H1 (cell line): ENCODE data around the gene SIK3. TPM values are rescaled to one million over a fixed set of nuclear protein-coding genes. Genes with fewer than 3 reads are reported as not detected.

Source experiments
- CTCF ChIA-PET: fragments of 300-600 bp; sonication (Branson Sonifier 250); formaldehyde crosslinking; loops from one replicate; lab custom pipeline; 2021; ENCODE audit not compliant: partially characterized antibody; lab: Charles Lee
- POLR2A ChIA-PET: fragments of 300-600 bp; sonication (Branson Sonifier 250); formaldehyde crosslinking; loops from one replicate; lab custom pipeline; 2021; ENCODE audit warnings: inconsistent platforms; ENCODE audit not compliant: partially characterized antibody; lab: Charles Lee
- DNase-seq, 2 experiments: peaks; one replicate each; pipeline versions ENCODE4 v3.0.0 to v3.0.0-alpha.2; 2010 to 2022; ENCODE audit warnings: low spot score in 2 of 2, low read depth in 1 of 2, mixed read lengths in 1 of 2
- FAIRE-seq: peaks from 2 replicates; lab custom pipeline; 2011; peaks lifted over from hg19 to GRCh38; lab: Jason Lieb, UNC
- H2AFZ ChIP-seq: 2 replicates; pipeline ENCODE4 v1.8.1; 2012; ENCODE audit warnings: low read length, inconsistent platforms
- H2AK5ac ChIP-seq: 2 replicates; pipeline ENCODE4 v1.6.1; 2013; ENCODE audit warnings: low read depth, low read length
- H2BK120ac ChIP-seq: replicated peaks from 2 replicates; pipeline ENCODE3; 2013; ENCODE audit warnings: low read depth, low read length, inconsistent platforms
- H2BK12ac ChIP-seq: 2 replicates; pipeline ENCODE4 v1.6.1; 2013; ENCODE audit warnings: low read depth, low read length
- H2BK15ac ChIP-seq: 2 replicates; pipeline ENCODE4 v1.6.1; 2013; ENCODE audit warnings: low read length
- H2BK20ac ChIP-seq: 2 replicates; pipeline ENCODE4 v1.6.1; 2013; ENCODE audit warnings: low read length
- H2BK5ac ChIP-seq: 2 replicates; pipeline ENCODE4 v1.6.1; 2013; ENCODE audit warnings: low read depth, low read length
- H3K14ac ChIP-seq: 2 replicates; pipeline ENCODE4 v1.6.1; 2013; ENCODE audit warnings: inconsistent platforms; ENCODE audit not compliant: insufficient read length
- H3K18ac ChIP-seq: 2 replicates; pipeline ENCODE4 v1.6.1; 2013; ENCODE audit warnings: low read length; ENCODE audit errors: extremely low read depth
- H3K23ac ChIP-seq: 2 replicates; pipeline ENCODE4 v1.6.1; 2013; ENCODE audit warnings: inconsistent platforms; ENCODE audit not compliant: insufficient read length
- H3K23me2 ChIP-seq: 2 replicates; pipeline ENCODE4 v1.6.1; 2013; ENCODE audit warnings: low read depth, low read length
- H3K27ac ChIP-seq: 2 replicates; pipeline ENCODE4 v1.6.1; 2011; ENCODE audit warnings: low read depth, low read length, inconsistent platforms
- H3K27me3 ChIP-seq, 4 experiments: replicated peaks in 1 of 4; 1 replicate in 1 of 4; 2 replicates in 3 of 4; pipeline versions ENCODE4 v1.6.1 to v1.8.1; 2011 to 2013; ENCODE audit warnings: low read length in 3 of 4, mild to moderate bottlenecking in 3 of 4, inconsistent platforms in 2 of 4, mixed read lengths in 2 of 4, moderate library complexity in 1 of 4; ENCODE audit not compliant: control insufficient read depth in 3 of 4, insufficient read depth in 3 of 4; ENCODE audit errors: extremely low read depth in 1 of 4
- H3K36me3 ChIP-seq, 4 experiments: 2 replicates each; pipeline versions ENCODE4 v1.6.1 to v1.8.1; 2011 to 2013; ENCODE audit warnings: mild to moderate bottlenecking in 4 of 4, low read length in 3 of 4, moderate library complexity in 2 of 4, control low read depth in 1 of 4, inconsistent platforms in 1 of 4; ENCODE audit not compliant: insufficient read depth in 4 of 4, control insufficient read depth in 2 of 4
- H3K4ac ChIP-seq: replicated peaks from 2 replicates; pipeline ENCODE3; 2013; ENCODE audit warnings: low read length, low read depth, mixed read lengths, inconsistent platforms; ENCODE audit not compliant: insufficient read length
- H3K4me1 ChIP-seq, 4 experiments: replicated peaks in 1 of 4; 1 replicate in 1 of 4; 2 replicates in 3 of 4; pipeline versions ENCODE4 v1.6.1 to v1.8.1; 2011 to 2013; ENCODE audit warnings: low read length in 3 of 4, inconsistent platforms in 2 of 4, mixed read lengths in 1 of 4; ENCODE audit not compliant: insufficient read depth in 4 of 4, control insufficient read depth in 3 of 4
- H3K4me2 ChIP-seq, 2 experiments: 2 replicates each; pipeline versions ENCODE4 v1.6.1 to v1.8.1; 2011 to 2013; ENCODE audit warnings: low read depth in 2 of 2, low read length in 2 of 2, control low read depth in 1 of 2, inconsistent platforms in 1 of 2, mild to moderate bottlenecking in 1 of 2; ENCODE audit not compliant: insufficient read depth in 1 of 2
- H3K4me3 ChIP-seq, 4 experiments: fragments of 200-600, 300-600 bp in 1 of 4; sonication (generic), shearing (Covaris generic), sonication (Bioruptor Twin) in 1 of 4; 2 replicates each; pipeline versions ENCODE4 v1.5.1 to v1.8.1; 2011 to 2016; ENCODE audit warnings: low read length in 4 of 4, low read depth in 3 of 4, control low read depth in 2 of 4, inconsistent platforms in 2 of 4, mild to moderate bottlenecking in 2 of 4, mixed read lengths in 1 of 4, moderate library complexity in 1 of 4; ENCODE audit not compliant: insufficient read depth in 2 of 4; ENCODE audit errors: extremely low read depth in 1 of 4
- H3K56ac ChIP-seq: replicated peaks from 2 replicates; pipeline ENCODE3; 2013; ENCODE audit warnings: low read depth, mild to moderate bottlenecking, mixed read lengths, low read length, inconsistent platforms; ENCODE audit not compliant: insufficient read length
- H3K79me1 ChIP-seq: 2 replicates; pipeline ENCODE4 v1.6.1; 2013; ENCODE audit warnings: low read depth, low read length, control low read depth
- H3K79me2 ChIP-seq, 2 experiments: 2 replicates each; pipeline versions ENCODE4 v1.6.1 to v1.8.1; 2012 to 2013; ENCODE audit warnings: low read length in 2 of 2, mild to moderate bottlenecking in 2 of 2, inconsistent platforms in 1 of 2; ENCODE audit not compliant: insufficient read depth in 2 of 2, control insufficient read depth in 1 of 2
- H3K9ac ChIP-seq, 4 experiments: replicated peaks in 1 of 4; 1 replicate in 1 of 4; 2 replicates in 3 of 4; pipeline versions ENCODE4 v1.6.1 to v1.8.1; 2011 to 2013; ENCODE audit warnings: low read depth in 3 of 4, low read length in 3 of 4, control low read depth in 2 of 4, mild to moderate bottlenecking in 2 of 4, moderate library complexity in 2 of 4, inconsistent platforms in 1 of 4; ENCODE audit errors: extremely low read depth in 1 of 4
- H3K9me3 ChIP-seq, 2 experiments: 2 replicates each; pipeline versions ENCODE4 v1.6.1 to v1.8.1; 2012 to 2013; ENCODE audit warnings: mild to moderate bottlenecking in 2 of 2, moderate library complexity in 2 of 2, control low read depth in 1 of 2, inconsistent platforms in 1 of 2, low read depth in 1 of 2, low read length in 1 of 2, mixed read lengths in 1 of 2; ENCODE audit not compliant: insufficient read depth in 2 of 2
- H4K20me1 ChIP-seq, 2 experiments: replicated peaks in 1 of 2; 2 replicates each; pipeline versions ENCODE3 to v1.8.1; 2011 to 2013; ENCODE audit warnings: inconsistent platforms in 2 of 2, low read length in 2 of 2, mild to moderate bottlenecking in 1 of 2; ENCODE audit not compliant: insufficient read depth in 2 of 2, control insufficient read depth in 1 of 2
- H4K5ac ChIP-seq: 2 replicates; pipeline ENCODE4 v1.6.1; 2013; ENCODE audit warnings: low read length, low read depth, mixed read lengths, inconsistent platforms; ENCODE audit not compliant: insufficient read length
- H4K8ac ChIP-seq: 2 replicates; pipeline ENCODE4 v1.8.0; 2013; ENCODE audit warnings: mild to moderate bottlenecking, moderate library complexity, low read length, inconsistent platforms; ENCODE audit not compliant: insufficient read depth; ENCODE audit errors: extremely low read depth
- H4K91ac ChIP-seq: replicated peaks from 2 replicates; pipeline ENCODE3; 2013; ENCODE audit warnings: low read length, mixed read lengths, inconsistent platforms; ENCODE audit not compliant: insufficient read length
- BCL11A ChIP-seq, 2 experiments: IDR thresholded peaks; one replicate each; pipeline ENCODE4 v1.6.1; 2011; ENCODE audit warnings: low read depth in 2 of 2, low read length in 2 of 2, mild to moderate bottlenecking in 2 of 2
- EZH2 ChIP-seq: fragments of 200-600 bp; sonication (generic); IDR thresholded peaks from 2 replicates; pipeline ENCODE4 v1.7.1; 2012; ENCODE audit warnings: low read depth, mild to moderate bottlenecking, moderate library complexity, low read length, inconsistent platforms; ENCODE audit not compliant: severe bottlenecking
- GTF2F1 ChIP-seq: IDR thresholded peaks from 2 replicates; pipeline ENCODE4 v1.6.1; 2012; ENCODE audit warnings: low read depth, low read length, improper control_type of control experiment, borderline replicate concordance
- MAFK ChIP-seq: IDR thresholded peaks from 2 replicates; pipeline ENCODE4 v1.6.1; 2012; ENCODE audit warnings: low read depth, mild to moderate bottlenecking, improper control_type of control experiment, low read length
- SP1 ChIP-seq: IDR thresholded peaks from 2 replicates; pipeline ENCODE4 v1.6.1; 2011; ENCODE audit warnings: low read depth, low read length
- TAF7 ChIP-seq: optimal IDR thresholded peaks from 2 replicates; pipeline ENCODE3; 2011; ENCODE audit warnings: low read depth, mild to moderate bottlenecking, inconsistent platforms, low read length, moderate library complexity, borderline replicate concordance
- TBP ChIP-seq: IDR thresholded peaks from 2 replicates; pipeline ENCODE4 v1.6.1; 2011; ENCODE audit warnings: low read depth, low read length, improper control_type of control experiment
- TCF12 ChIP-seq: IDR thresholded peaks from 2 replicates; pipeline ENCODE4 v1.6.1; 2011; ENCODE audit warnings: low read depth, mild to moderate bottlenecking, low read length
- YY1 ChIP-seq: IDR thresholded peaks from 2 replicates; pipeline ENCODE4 v1.6.1; 2011; ENCODE audit warnings: low read depth, mild to moderate bottlenecking, low read length
- WGBS, 2 experiments: shearing (Covaris generic) in 1 of 2; methylation state at CpG; one replicate each; pipeline versions ENCODE4 v1.1.6 to v1.1.7; 2013 to 2015; ENCODE audit warnings: low lambda C conversion rate in 2 of 2, mixed read lengths in 2 of 2, inconsistent platforms in 1 of 2, low coverage in 1 of 2, missing lambda C conversion rate in 1 of 2; ENCODE audit not compliant: insufficient replicate concordance in 2 of 2, insufficient coverage in 1 of 2, insufficient read length in 1 of 2; ENCODE audit errors: extremely low coverage in 1 of 2, missing lambda C conversion rate in 1 of 2; 5-methylcytosine and 5-hydroxymethylcytosine counted together
- polyA plus RNA-seq, 7 experiments: library from polyadenylated mRNA; depleted of rRNA in 3 of 7; stranded (reverse) in 5 of 7; unstranded in 2 of 7; fragments of >200 nt in 5 of 7; fragments of 200-250 nt in 2 of 7; gene quantifications; 1 replicate in 5 of 7; 2 replicates in 1 of 7; 4 replicates in 1 of 7; pipeline versions ENCODE4 v1.2.1 to v1.2.3, GENCODE V29; 2011 to 2013; ENCODE audit warnings: missing spikeins in 2 of 7, mixed read lengths in 2 of 7
- total RNA-seq: library from RNA; stranded (reverse); fragmentation: NEBNext Ultra II Directional; extraction: Animal tissue kit (Norgen Biotek cat#: 25700); gene quantifications from 2 replicates; pipeline ENCODE4 v1.2.1, GENCODE V29; 2021
- TF ChIP-seq, protein P1 (sequence below): IDR thresholded peaks from 2 replicates; pipeline ENCODE4 v1.6.1; 2012; ENCODE audit warnings: inconsistent platforms

SIK3 gene
- total and polyA plus RNA-seq, 2 of the 8 experiments (the other 6 are each of a cell fraction or from before 2014, with no cell fraction given), result 19.9 to 32.1 TPM

DNA sequence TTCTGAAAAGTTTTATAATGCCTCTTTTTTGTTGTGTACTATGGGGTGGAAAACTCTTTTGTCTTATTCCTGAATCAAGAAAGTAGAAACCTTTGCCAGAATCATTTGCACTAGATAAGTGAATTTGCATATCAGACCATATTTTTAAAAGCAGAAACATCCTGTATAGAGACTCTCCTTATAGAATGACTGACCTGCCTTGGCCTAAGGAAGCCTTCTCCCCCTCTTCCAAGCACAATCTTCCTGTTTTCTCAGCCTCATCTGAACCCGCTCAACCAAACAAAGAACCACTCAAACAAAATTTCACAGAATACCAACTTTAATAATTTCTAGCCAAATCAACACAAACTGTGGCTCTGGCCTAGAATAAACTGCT lies 60.3 kb downstream of the SIK3 start:
- H2BK5ac ChIP-seq, result no peak overlapping the region
- H3K14ac ChIP-seq, result no peak overlapping the region
- H3K56ac ChIP-seq, result no peak overlapping the region
- H2AFZ ChIP-seq, result no peak overlapping the region
- peaks cover 0 to 10% (median 4%) of the 10 kb centered on the region in 4 experiments; a peak in 3 of 7 replicates for H3K4me1 ChIP-seq
- H3K4me2 ChIP-seq, result no peak overlapping the region
- CTCF ChIA-PET, result interaction anchor here (0.8 kb wide), 1 partner anchor 18 kb away, joined by 3 read pairs; no protein-coding TSS in a partner anchor
- H2AK5ac ChIP-seq, result no peak overlapping the region
- no peaks in the 10 kb centered on the region for H3K23me2 ChIP-seq
- no peak overlapping the region for H3K27ac ChIP-seq
- H2BK120ac ChIP-seq, result no peak overlapping the region
- no peaks in the 10 kb centered on the region for H3K27me3 ChIP-seq
- peaks cover 0 to 54% of the 10 kb centered on the region in 2 experiments; a peak in 3 of 4 replicates for H3K79me2 ChIP-seq
- TF ChIP-seq BCL11A (IDR thresholded peaks at IDR 0.05; ENCODE audit: low read depth in 2 of 2, low read length in 2 of 2), result no peak
- no peak for TF ChIP-seq SP1
- TF ChIP-seq YY1, result no peak
- TF ChIP-seq, protein P1, sequence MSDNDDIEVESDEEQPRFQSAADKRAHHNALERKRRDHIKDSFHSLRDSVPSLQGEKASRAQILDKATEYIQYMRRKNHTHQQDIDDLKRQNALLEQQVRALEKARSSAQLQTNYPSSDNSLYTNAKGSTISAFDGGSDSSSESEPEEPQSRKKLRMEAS, result no peak
- no peak for TF ChIP-seq EZH2
- no peak for TF ChIP-seq TCF12
- TF ChIP-seq TBP, result no peak
- no peak for TF ChIP-seq TAF7
- no peak for TF ChIP-seq MAFK
- no peak for TF ChIP-seq GTF2F1
- TF ChIP-seq, all 59 proteins: peak for 0
- Histone ChIP-seq H4K5ac (no peak overlapping the region), H4K8ac (no peak overlapping the region), H3K4ac (no peak overlapping the region), H4K91ac (no peak overlapping the region), H4K20me1 (peaks cover 0 to 2% of the 10 kb centered on the region in 2 experiments), H2BK20ac (no peak overlapping the region), H3K9ac (no peak overlapping the region), H3K4me3 (no peak overlapping the region), H3K18ac (no peak overlapping the region), H3K36me3 (no peaks in the 10 kb centered on the region), H2BK12ac (no peak overlapping the region), H3K9me3 (no peaks in the 10 kb centered on the region), H3K23ac (no peak overlapping the region), H3K79me1 (no peaks in the 10 kb centered on the region), H2BK15ac (no peak overlapping the region)
- FAIRE-seq, result no peak
- POLR2A ChIA-PET, result interaction anchor here (0.7 kb wide), 1 partner anchor 15 kb away, joined by 3 read pairs; no protein-coding TSS in a partner anchor
- DNase-seq, result no peak
- WGBS, 2 experiments, result 79% methylated on average over 1 of the region's 1 CpG; no CpG with 5 or more reads in 1 of the 2 experiments
